ENCODE measurements around the gene CPPED1. TPM values are rescaled to one million over a fixed set of nuclear protein-coding genes. Genes with fewer than 3 reads are reported as not detected.

CPPED1 gene
- total and polyA plus RNA-seq, 7 donors = 2.7 to 6.1 (median 3.5) TPM

GRCh38 chr16:12837756-12838155 lies 34.1 kb upstream of the CPPED1 start:
- peaks cover 0 to 2% (median 0%) of the 10 kb centered on the region in 3 donors for H3K27me3 ChIP-seq (ENCODE audit: insufficient read depth in 3 of 3, low read length in 2 of 3)
- ATAC-seq = no peak

DNA sequence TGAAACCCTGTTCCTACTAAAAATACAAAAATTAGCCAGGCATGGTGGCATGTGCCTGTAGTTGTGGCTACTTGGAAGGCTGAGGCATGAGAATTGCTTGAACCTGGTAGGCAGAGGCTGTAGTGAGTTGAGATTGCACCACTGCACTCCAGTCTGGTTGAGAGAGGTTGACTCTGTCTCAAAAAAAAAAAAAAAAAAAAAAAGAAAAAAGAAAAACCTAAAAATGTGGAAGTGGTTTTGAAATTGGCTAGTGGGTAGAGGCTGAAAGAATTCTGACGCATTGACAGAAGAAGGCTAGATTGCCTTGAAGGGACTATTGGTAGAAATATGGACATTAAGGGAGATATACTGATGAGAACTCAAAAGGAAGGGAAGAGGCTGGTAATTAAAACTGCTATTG lies 33.6 kb upstream of the CPPED1 start:
- H3K36me3 ChIP-seq (ENCODE audit: insufficient read depth in 1 of 2, low read depth in 1 of 2) = no peaks in the 10 kb centered on the region
- DNase-seq (no peak), ATAC-seq (no peak)
- TF ChIP-seq, protein P1, sequence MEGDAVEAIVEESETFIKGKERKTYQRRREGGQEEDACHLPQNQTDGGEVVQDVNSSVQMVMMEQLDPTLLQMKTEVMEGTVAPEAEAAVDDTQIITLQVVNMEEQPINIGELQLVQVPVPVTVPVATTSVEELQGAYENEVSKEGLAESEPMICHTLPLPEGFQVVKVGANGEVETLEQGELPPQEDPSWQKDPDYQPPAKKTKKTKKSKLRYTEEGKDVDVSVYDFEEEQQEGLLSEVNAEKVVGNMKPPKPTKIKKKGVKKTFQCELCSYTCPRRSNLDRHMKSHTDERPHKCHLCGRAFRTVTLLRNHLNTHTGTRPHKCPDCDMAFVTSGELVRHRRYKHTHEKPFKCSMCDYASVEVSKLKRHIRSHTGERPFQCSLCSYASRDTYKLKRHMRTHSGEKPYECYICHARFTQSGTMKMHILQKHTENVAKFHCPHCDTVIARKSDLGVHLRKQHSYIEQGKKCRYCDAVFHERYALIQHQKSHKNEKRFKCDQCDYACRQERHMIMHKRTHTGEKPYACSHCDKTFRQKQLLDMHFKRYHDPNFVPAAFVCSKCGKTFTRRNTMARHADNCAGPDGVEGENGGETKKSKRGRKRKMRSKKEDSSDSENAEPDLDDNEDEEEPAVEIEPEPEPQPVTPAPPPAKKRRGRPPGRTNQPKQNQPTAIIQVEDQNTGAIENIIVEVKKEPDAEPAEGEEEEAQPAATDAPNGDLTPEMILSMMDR (IDR thresholded peaks at IDR 0.05) = no peak
- no peak overlapping the region for H3K27ac ChIP-seq
- peaks cover 0 to 2% (median 0%) of the 10 kb centered on the region in 3 donors for H3K27me3 ChIP-seq (ENCODE audit: insufficient read depth in 3 of 3, low read length in 2 of 3)
- 90 to 96% (median 91%) methylated on average over 1 of the region's 1 CpG for WGBS, 3 donors
- no peak overlapping the region for H3K4me3 ChIP-seq
- no peaks in the 10 kb centered on the region for H3K4me1 ChIP-seq
- intact Hi-C loops (cut with DNase I) = no loop called here
- H3K9me3 ChIP-seq = no peaks in the 10 kb centered on the region

More at GRCh38 chr16:12837756-12838155, 34.1 kb upstream of the CPPED1 start:
- TF ChIP-seq, protein P1 (IDR thresholded peaks at IDR 0.05) = no peak
- no peak overlapping the region for H3K4me3 ChIP-seq
- intact Hi-C loops (cut with DNase I) = no loop called here
- no peak for DNase-seq
- H3K27ac ChIP-seq = no peak overlapping the region
- no peaks in the 10 kb centered on the region for H3K9me3 ChIP-seq
- no peaks in the 10 kb centered on the region for H3K4me1 ChIP-seq
- no peaks in the 10 kb centered on the region for H3K36me3 ChIP-seq (ENCODE audit: insufficient read depth in 1 of 2, low read depth in 1 of 2)

DNA sequence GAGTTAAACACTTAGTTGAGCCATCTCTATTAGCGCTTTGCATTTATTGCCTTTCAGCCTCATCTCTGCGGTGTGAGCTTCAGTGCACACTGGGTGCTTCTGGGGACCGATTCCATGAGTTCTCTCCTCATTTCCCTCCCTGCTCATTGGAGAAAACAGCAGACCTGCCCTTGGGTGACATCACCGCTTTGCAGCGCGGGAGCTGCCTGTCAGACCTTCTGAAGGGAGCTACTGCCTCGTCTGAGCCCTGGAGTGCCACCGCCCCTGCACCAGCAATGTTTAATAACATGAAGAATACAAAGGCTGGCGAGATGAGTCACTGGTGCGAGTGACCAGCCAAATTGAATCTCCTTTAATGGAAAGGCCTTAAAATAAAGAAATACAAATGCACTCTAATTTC lies 30.2 kb upstream of the CPPED1 start:
- Histone ChIP-seq H3K36me3 (ENCODE audit: insufficient read depth in 1 of 2, low read depth in 1 of 2) (no peaks in the 10 kb centered on the region), H3K4me1 (no peaks in the 10 kb centered on the region), H3K27me3 (ENCODE audit: insufficient read depth in 3 of 3, low read length in 2 of 3) (peaks cover 0 to 2% (median 0%) of the 10 kb centered on the region in 3 donors), H3K4me3 (no peak overlapping the region), H3K27ac (no peak overlapping the region), H3K9me3 (no peaks in the 10 kb centered on the region)
- intact Hi-C loops (cut with DNase I) = no loop called here
- no peak for ATAC-seq
- TF ChIP-seq, protein P1 (IDR thresholded peaks at IDR 0.05) = no peak
- WGBS, 3 donors = 43 to 56% (median 50%) methylated on average over 10 of the region's 10 CpGs
- DNase-seq = no peak

DNA sequence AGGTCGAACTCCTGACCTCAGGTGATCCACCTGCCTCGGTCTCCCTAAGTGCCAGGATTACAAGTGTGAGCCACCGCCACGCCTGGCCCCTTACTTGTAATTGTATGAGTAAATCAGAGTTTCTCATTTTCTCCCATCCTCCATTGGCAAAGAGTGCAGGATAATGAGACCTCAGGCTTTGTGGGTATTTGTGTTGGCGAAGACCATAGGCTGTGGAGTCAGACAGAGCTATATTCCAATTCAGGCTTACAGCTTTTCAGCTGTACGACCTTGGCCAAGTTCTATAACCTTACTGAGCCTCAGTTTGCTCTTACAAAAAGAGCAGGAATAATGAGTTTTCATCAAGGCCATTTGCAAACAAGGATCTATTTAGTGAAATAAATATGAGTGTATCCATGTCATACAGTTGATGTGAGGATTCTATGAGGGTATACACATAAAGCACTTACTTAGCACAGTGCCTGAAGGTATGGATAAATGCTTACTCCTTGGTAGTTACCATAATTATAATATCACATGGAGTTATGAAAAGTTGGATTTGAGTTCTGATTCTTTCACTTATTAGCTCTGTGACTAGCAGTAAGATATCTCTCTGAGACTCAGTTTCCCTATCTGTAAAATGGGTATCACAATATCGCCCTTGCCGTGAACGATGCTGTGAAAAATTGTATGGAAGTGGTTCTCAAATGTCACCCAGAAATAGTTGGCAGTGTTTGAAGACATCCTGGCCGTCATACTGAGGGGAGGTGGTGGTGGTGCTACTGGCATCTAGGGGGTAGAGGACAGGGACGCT lies 25.6 kb upstream of the CPPED1 start:
- Histone ChIP-seq H3K36me3 (ENCODE audit: insufficient read depth in 1 of 2, low read depth in 1 of 2) (no peaks in the 10 kb centered on the region), H3K27me3 (ENCODE audit: insufficient read depth in 3 of 3, low read length in 2 of 3) (no peaks in the 10 kb centered on the region), H3K4me3 (no peak overlapping the region), H3K27ac (no peak overlapping the region), H3K4me1 (no peaks in the 10 kb centered on the region), H3K9me3 (no peaks in the 10 kb centered on the region)
- TF ChIP-seq, protein P1 (IDR thresholded peaks at IDR 0.05) = no peak
- 69 to 77% (median 76%) methylated on average over 11 of the region's 11 CpGs for WGBS, 3 donors
- DNase-seq = no peak
- intact Hi-C loops (cut with DNase I) = no loop called here
- ATAC-seq = no peak

- intact Hi-C loops (cut with DNase I) = no loop called here
- H3K27ac ChIP-seq = no peak overlapping the region
- DNase-seq (no peak), ATAC-seq (no peak)
- H3K36me3 ChIP-seq (ENCODE audit: insufficient read depth in 1 of 2, low read depth in 1 of 2) = no peaks in the 10 kb centered on the region
- peaks cover 0 to 2% (median 0%) of the 10 kb centered on the region in 3 donors for H3K27me3 ChIP-seq (ENCODE audit: insufficient read depth in 3 of 3, low read length in 2 of 3)
- H3K4me1 ChIP-seq = no peaks in the 10 kb centered on the region
- no peak overlapping the region for H3K4me3 ChIP-seq
- no peaks in the 10 kb centered on the region for H3K9me3 ChIP-seq
- TF ChIP-seq, protein P1 (IDR thresholded peaks at IDR 0.05) = no peak
Measured at GRCh38 chr16:12828206-12828605, 24.5 kb upstream of the CPPED1 start.

All from psoas muscle (tissue), 8 donors.